GM19240 (cell line): ENCODE measurements around the gene ABHD2.
"Not testable (repeated sequence)": the region's sequence is repeated elsewhere in the genome, so short reads cannot be mapped to it uniquely, and the experiment has no call there.

Experiments
- DNase-seq: peaks from one replicate; pipeline ENCODE4 v3.0.0; 2011; ENCODE audit warnings: low spot score; ENCODE audit not compliant: insufficient read length

The ABHD2 gene

GRCh38 chr15:89217686-89218376 lies 129.6 kb downstream of the ABHD2 start:
- DNase-seq = no peak

DNA sequence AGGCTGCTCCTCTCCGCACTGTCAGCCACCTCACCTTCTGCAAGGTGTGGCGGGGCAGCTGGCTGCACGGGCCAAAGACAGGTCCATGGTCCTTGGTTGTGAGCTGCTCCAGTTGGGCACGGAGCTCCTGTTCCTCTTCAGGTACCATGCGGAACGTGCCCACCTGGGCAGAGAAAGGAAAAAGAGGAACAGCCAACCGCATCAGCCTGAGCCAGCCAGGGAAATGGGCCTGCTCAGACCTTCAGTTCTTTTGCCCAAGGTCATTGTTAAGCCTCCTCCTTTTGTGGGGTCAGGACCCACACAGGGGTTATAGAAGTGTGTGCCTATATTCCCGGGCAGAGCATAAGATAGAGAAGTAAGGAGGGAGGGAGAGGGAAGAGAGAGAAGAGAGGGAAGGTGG lies 130.3 kb downstream of the ABHD2 start:
- DNase-seq = no peak

GRCh38 chr15:89221543-89221942 lies 133.3 kb downstream of the ABHD2 start, which contains the start of gene RLBP1:
TSS of gene RLBP1 (minus strand) at chr15:89221579. CDS start at chr15:89218975, 2,604 bp downstream.
- DNase-seq = no peak

- DNase-seq = no peak
Observed at GRCh38 chr15:89225588-89225987, 137.3 kb downstream of the ABHD2 start.

DNA sequence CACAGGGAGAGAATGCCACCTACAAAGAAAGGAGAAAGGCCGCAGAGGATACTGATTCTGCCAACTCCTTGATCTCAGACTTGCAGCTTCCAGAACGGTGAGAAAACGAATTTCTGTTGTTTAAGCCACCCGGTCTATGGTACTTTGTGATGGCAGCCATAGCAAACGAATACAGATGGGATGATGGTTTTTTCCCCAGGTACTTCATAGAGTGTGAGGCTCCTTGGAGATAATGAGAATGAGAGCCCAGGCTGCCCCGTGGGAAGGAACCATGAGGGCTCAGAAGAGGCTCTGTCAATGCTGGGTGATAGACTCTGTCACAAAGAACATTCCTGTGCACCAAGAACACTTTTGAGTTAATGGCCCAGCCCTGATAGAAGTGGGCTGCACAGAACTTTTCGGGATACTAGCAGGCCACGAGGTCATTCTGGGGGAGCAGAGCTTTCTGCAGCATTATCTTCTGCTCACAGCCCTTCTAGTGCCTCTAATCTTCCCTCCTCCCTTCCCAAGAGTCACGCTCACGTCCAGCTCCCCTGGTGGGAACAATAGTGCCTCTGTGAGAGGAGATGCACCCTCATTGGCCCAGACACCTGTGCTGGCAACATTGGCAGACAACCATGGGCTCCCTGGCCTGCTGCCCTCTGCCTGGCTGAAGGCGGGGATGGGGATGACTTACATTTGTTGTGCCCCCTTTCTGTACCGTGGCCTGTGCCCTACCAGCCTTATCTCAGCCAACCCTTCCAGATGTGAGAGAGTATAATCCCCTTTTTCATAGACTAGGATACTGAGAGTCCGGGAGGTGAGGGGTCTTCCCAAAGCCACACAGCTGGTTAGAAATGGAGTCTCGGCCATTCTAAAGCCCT lies 138.3 kb downstream of the ABHD2 start:
- DNase-seq = no peak

- DNase-seq = no peak
Observed at GRCh38 chr15:89227425-89227824, 139.2 kb downstream of the ABHD2 start.

DNA sequence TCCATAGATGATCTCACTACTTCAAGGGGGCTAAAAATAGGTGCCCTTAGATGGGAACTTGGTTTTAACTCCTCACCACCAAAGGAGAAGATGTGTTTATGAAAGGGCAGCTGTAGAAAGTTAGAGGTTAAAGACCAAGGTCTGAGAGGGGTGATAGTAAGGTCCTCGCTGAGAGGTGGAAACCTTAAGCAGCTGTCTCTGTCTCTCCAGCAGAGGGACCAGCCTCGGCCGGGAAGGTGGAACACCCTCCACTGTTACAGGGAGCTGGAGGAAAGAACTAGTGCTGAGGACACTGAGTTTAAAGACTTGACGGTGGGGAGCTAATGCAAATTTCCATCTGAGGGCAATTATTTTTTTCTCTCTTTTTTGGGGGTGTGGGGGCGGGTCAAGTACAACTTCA lies 142.0 kb downstream of the ABHD2 start:
- DNase-seq = no peak

DNA sequence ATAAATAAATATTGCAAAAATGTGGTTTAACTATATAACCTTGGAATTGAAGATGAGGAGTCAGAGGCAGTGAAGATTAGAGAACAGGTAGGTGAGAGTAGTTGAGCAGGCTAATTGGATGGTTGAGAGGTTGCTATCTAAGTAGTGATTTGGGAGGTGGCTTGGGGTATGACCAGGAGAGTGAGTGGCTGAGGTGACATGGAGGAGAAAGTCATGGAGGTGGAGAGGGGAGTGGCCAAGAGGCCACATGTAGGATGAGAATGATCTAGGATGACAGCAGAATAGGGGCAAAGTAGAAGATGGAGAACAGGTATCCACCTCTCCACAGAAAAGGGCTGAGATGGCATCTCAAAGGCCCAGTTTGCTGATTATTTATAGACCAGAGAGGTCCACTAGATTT lies 143.6 kb downstream of the ABHD2 start:
- no peak for DNase-seq

- DNase-seq = not testable (repeated sequence)
Observed at GRCh38 chr15:89239883-89240810, 151.9 kb downstream of the ABHD2 start.

DNA sequence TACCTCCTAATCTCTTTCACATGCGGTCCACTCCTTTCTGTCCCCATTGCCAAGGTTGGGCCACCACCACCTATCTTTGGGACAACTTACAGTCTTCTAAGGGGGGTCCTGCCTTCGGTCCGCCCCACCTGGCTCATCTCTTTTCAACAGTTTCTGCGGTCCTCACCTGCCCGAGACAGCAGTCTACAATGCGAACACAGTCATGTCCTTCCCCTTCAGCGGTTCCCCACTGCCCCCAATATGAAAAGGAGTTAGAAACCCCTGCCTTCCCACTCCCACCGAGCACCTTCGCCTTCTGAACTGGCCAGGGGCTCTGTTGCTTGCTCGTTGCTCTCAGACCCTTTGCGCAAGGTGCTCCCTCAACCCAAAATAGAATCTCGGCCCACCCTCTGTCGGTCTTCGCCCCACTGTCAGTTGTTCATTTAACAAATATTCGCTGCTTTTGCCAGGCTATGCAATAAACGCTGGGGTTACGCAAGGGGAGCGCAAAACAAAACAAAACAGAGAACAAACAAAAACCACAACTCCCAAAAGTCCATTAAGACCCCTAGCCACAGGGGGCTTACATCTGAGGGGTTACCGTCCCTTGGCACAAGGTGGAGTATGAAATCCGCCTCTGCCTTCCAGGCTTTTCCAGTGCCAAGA lies 154.9 kb downstream of the ABHD2 start:
- no peak for DNase-seq

DNA sequence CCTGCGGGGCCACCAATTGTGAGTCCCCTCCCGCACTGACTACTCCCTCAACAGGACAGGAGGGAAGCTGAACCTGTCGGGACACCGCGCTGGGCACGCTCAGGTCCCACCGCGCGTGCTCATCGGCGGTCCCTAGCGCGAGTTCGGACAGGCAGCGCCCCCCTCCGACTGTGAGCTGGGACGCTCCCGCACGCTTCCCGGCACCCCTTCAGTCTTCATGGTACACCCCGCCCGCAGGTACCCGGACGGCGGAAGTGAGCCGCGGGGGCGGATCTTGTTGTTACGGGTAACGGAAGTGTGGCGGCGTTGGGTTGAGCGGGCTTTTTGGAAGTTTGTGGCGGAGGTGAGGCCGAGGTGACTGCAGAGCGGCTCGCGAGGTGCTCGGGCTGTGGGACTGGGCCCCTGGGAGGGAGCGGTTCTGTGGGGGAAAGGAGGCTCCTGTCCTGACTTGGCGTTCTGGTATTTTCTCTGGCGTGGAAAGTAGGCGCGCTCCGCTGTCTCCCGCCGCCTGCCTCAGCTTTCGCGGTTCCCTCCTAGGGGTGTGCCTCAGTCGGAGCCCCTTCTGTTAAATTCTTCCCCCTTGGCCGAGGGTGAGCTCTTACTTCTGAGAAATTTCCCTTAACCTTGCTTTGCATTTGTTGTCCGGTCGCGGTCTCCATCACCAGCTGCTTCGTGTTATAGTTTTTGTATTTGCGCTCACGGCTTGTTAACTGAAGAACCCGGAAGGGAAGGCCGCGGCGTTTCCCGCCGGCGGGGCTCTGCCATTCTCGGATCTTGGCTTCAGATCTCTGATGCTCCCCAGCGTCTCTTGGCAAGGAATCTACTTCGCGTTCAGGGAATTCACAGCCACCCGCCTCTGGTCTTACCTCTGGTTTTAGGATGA lies 155.7 kb downstream of the ABHD2 start, which contains the start of gene FANCI:
Gene FANCI, plus strand, starts transcription at position 289 of the 883 bp plus-strand sequence. CDS start 3,669 bp downstream, outside the sequence.
- DNase-seq = peak; percentile 83

GRCh38 chr15:89244574-89244903 lies 156.3 kb downstream of the ABHD2 start:
- DNase-seq = no peak

DNA sequence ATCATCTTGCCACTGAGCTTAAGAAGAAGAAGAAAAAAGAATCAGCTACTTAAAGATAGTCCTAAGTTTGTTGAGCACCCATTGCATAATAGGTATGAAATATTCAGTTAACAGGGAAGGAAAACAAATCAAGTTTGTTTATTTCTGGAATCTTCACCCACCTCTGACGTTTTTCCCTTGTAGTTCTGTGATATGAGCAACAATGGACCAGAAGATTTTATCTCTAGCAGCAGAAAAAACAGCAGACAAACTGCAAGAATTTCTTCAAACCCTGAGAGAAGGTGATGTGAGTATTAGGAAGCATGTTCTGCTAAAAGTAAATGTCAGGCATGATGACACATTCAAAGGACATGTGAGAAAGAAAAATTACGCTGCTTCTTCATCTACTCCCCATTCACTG lies 159.2 kb downstream of the ABHD2 start:
- DNase-seq = no peak

DNA sequence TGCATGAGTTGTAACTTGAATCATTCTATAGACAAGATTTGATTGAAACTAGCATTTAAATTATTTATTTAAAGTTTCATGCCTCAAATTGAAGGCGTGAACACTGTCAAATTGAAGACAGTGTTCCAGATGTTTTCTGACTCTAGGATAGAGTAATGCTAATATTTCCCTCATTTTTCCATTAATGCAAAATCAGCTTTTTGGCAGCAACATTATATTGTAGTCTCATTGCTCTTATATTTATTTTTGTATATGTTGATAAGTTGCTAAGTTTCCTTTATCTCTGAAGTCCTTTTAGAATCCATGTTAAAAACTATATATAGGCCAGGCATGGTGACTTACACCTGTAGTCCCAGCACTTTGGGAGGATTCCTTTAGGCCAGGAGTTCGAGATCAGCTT lies 160.3 kb downstream of the ABHD2 start:
- no peak for DNase-seq

DNA sequence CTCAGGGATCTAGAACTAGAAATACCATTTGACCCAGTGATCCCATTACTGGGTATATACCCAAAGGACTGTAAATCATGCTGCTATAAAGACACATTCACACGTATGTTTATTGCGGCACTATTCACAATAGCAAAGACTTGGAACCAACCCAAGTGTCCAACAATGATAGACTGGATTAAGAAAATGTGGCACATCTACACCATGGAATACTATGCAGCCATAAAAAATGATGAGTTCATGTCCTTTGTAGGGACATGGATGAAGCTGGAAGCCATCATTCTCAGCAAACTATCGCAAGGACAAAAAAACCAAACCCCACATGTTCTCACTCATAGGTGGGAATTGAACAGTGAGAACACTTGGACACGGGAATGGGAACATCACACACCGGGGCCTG lies 161.9 kb downstream of the ABHD2 start:
- DNase-seq = not testable (repeated sequence)
